CD8-positive, alpha-beta memory T cell (primary cell): ENCODE results near the gene ADAMTS2. TPM values are rescaled to one million over a fixed set of nuclear protein-coding genes. Genes with fewer than 3 reads are reported as not detected.

Experiments
- CTCF ChIA-PET: fragments of 350-600 bp; sonication (Branson Sonifier 250); formaldehyde crosslinking; loops from one replicate; lab custom pipeline; 2021; ENCODE audit warnings: antibody characterized with exemption; lab: Charles Lee
- POLR2A ChIA-PET: fragments of 350-600 bp; sonication (Branson Sonifier 250); formaldehyde crosslinking; loops from one replicate; lab custom pipeline; 2021; ENCODE audit warnings: antibody characterized with exemption; lab: Charles Lee
- DNase-seq, 5 donors: peaks; one replicate each; pipeline versions ENCODE4 v3.0.0 to v3.0.0-alpha.2; 2020 to 2022; ENCODE audit warnings: mixed read lengths in 1 of 5
- H3K27ac ChIP-seq: one replicate; pipeline ENCODE4 v1.7.0; 2013; ENCODE audit warnings: low read depth, mild to moderate bottlenecking, low read length, moderate library complexity
- H3K27me3 ChIP-seq: 2 replicates; pipeline ENCODE4 v1.7.0; 2013; ENCODE audit warnings: low read length, mild to moderate bottlenecking; ENCODE audit not compliant: insufficient read depth, poor library complexity, severe bottlenecking
- H3K36me3 ChIP-seq: 2 replicates; pipeline ENCODE4 v1.7.0; 2013; ENCODE audit warnings: mild to moderate bottlenecking, low read length, moderate library complexity; ENCODE audit not compliant: insufficient read depth
- H3K4me1 ChIP-seq: 2 replicates; pipeline ENCODE4 v1.7.0; 2013; ENCODE audit warnings: mild to moderate bottlenecking, low read length, moderate library complexity; ENCODE audit not compliant: insufficient read depth
- H3K4me3 ChIP-seq: 2 replicates; pipeline ENCODE4 v1.7.0; 2013; ENCODE audit warnings: mild to moderate bottlenecking, low read length
- H3K9me3 ChIP-seq: 2 replicates; pipeline ENCODE4 v1.7.0; 2013; ENCODE audit warnings: mild to moderate bottlenecking, low read length
- H3K27ac Mint-ChIP-seq, 8 donors: one replicate each; pipeline ENCODE4 v1.8.0; 2020 to 2021; ENCODE audit warnings: mixed read lengths in 8 of 8, mild to moderate bottlenecking in 6 of 8, inconsistent platforms in 3 of 8, moderate library complexity in 3 of 8
- H3K27me3 Mint-ChIP-seq, 2 donors: one replicate each; pipeline ENCODE4 v1.8.0; 2020 to 2021; ENCODE audit warnings: mixed read lengths in 2 of 2, mild to moderate bottlenecking in 1 of 2, moderate library complexity in 1 of 2
- H3K36me3 Mint-ChIP-seq, 3 donors: one replicate each; pipeline ENCODE4 v1.8.0; 2020 to 2021; ENCODE audit warnings: mixed read lengths in 3 of 3, inconsistent platforms in 1 of 3, mild to moderate bottlenecking in 1 of 3
- H3K4me1 Mint-ChIP-seq, 3 donors: one replicate each; pipeline ENCODE4 v1.8.0; 2020 to 2021; ENCODE audit warnings: mixed read lengths in 3 of 3, inconsistent platforms in 1 of 3, mild to moderate bottlenecking in 1 of 3
- H3K4me3 Mint-ChIP-seq, 7 donors: one replicate each; pipeline ENCODE4 v1.8.0; 2020 to 2021; ENCODE audit warnings: mixed read lengths in 7 of 7, mild to moderate bottlenecking in 6 of 7, moderate library complexity in 4 of 7, inconsistent platforms in 2 of 7
- H3K9me3 Mint-ChIP-seq, 5 donors: one replicate each; pipeline ENCODE4 v1.8.0; 2020 to 2022; ENCODE audit warnings: mixed read lengths in 5 of 5, mild to moderate bottlenecking in 3 of 5, moderate library complexity in 2 of 5, inconsistent platforms in 1 of 5
- polyA plus RNA-seq: library from polyadenylated mRNA; unstranded; fragments of 300-500 nt; fragmentation: Illumina TruSeq; gene quantifications from one replicate; pipeline ENCODE4 v1.2.3, GENCODE V29; 2021
- total RNA-seq, 2 experiments: library from RNA; stranded (reverse); gene quantifications; one replicate each; pipeline ENCODE4 v1.2.3, GENCODE V29; 2021

The ADAMTS2 gene
- total and polyA plus RNA-seq, 3 experiments from 2014 or later: not detected

- Histone ChIP-seq H3K27ac (no peak overlapping the region), H3K9me3 (no peaks in the 10 kb centered on the region), H3K4me1 (no peaks in the 10 kb centered on the region), H3K27me3 (no peaks in the 10 kb centered on the region), H3K4me3 (no peak overlapping the region), H3K36me3 (no peaks in the 10 kb centered on the region)
- ChIA-PET POLR2A (no interaction called here), CTCF (no interaction called here)
- no peak overlapping the region for H3K27ac Mint-ChIP-seq
- peak in 1 of 5 donors; percentile 16 for DNase-seq
- H3K9me3 Mint-ChIP-seq: no peaks in the 10 kb centered on the region
- H3K4me3 Mint-ChIP-seq: no peak overlapping the region
- peaks cover 7 to 23% of the 10 kb centered on the region in 2 donors for H3K27me3 Mint-ChIP-seq
- no peaks in the 10 kb centered on the region for H3K4me1 Mint-ChIP-seq
- no peaks in the 10 kb centered on the region for H3K36me3 Mint-ChIP-seq
Measured at GRCh38 chr5:179322071-179323025, 22.9 kb downstream of the ADAMTS2 start.

DNA sequence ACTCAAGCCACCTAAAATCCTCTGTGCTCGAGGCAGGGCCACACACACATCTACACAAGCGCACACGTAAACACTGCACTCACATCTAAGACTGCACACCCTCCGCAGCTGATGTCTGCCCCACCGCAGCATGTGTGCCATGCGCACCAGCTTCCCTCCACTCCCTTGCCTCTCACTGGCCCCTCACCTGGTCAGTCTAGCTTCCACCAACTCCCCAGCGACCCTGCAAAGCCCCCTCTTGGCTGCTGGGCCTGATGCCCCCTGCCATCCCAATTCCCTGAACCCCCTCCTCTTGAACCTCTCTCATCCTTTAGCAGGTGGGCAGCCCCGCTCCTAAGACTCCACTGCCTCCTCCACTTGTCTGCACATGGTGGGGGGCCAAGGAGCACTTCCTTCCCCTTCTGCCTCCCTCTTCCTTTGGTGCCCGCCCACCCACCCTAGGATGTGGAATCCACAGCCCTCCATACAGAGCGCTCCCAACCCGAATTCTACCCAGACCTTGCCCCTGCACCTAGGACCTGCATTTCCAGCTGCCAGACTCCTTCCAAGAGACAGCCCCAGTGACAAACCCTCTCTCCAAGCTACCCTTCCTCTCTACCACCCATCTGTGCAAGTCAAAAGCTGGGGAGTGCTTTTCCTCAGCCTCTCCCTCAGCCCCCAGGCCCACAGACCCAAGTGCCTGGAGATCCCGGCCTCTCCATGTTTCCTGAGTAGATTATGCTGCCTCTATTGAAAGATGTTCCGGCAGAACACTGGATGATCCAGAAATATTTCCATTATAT, 23.9 kb downstream of the ADAMTS2 start:
- H3K4me1 ChIP-seq: no peaks in the 10 kb centered on the region
- Mint-ChIP-seq H3K4me1 (no peaks in the 10 kb centered on the region), H3K36me3 (no peaks in the 10 kb centered on the region), H3K27ac (peak overlapping the region in 1 of 8 donors; percentile 60), H3K4me3 (no peak overlapping the region), H3K9me3 (no peaks in the 10 kb centered on the region), H3K27me3 (peaks cover 7 to 16% of the 10 kb centered on the region in 2 donors)
- ChIA-PET POLR2A (no interaction called here), CTCF (no interaction called here)
- no peaks in the 10 kb centered on the region for H3K9me3 ChIP-seq
- DNase-seq: peak in 1 of 5 donors; percentile 12
- H3K4me3 ChIP-seq: no peak overlapping the region
- H3K36me3 ChIP-seq: no peaks in the 10 kb centered on the region
- no peaks in the 10 kb centered on the region for H3K27me3 ChIP-seq
- no peak overlapping the region for H3K27ac ChIP-seq

GRCh38 chr5:179319741-179320281, 25.4 kb downstream of the ADAMTS2 start:
- Histone ChIP-seq H3K36me3 (no peaks in the 10 kb centered on the region), H3K9me3 (no peaks in the 10 kb centered on the region), H3K27me3 (no peaks in the 10 kb centered on the region), H3K4me3 (no peak overlapping the region), H3K4me1 (no peaks in the 10 kb centered on the region), H3K27ac (no peak overlapping the region)
- H3K4me1 Mint-ChIP-seq: no peaks in the 10 kb centered on the region
- no peak overlapping the region for H3K4me3 Mint-ChIP-seq
- CTCF ChIA-PET: no interaction called here
- POLR2A ChIA-PET: no interaction called here
- DNase-seq: peak in 1 of 5 donors; percentile 13
- H3K27ac Mint-ChIP-seq: no peak overlapping the region
- H3K36me3 Mint-ChIP-seq: no peaks in the 10 kb centered on the region
- H3K27me3 Mint-ChIP-seq: peaks cover 10 to 20% of the 10 kb centered on the region in 2 donors
- no peaks in the 10 kb centered on the region for H3K9me3 Mint-ChIP-seq

- no peak overlapping the region for H3K4me3 Mint-ChIP-seq
- Histone ChIP-seq H3K4me3 (no peak overlapping the region), H3K27ac (no peak overlapping the region), H3K9me3 (no peaks in the 10 kb centered on the region), H3K27me3 (no peaks in the 10 kb centered on the region), H3K4me1 (no peaks in the 10 kb centered on the region), H3K36me3 (no peaks in the 10 kb centered on the region)
- peaks cover 0 to 2% (median 0%) of the 10 kb centered on the region in 5 donors for H3K9me3 Mint-ChIP-seq
- peak in 1 of 5 donors; percentile 12 for DNase-seq
- H3K27me3 Mint-ChIP-seq: peaks cover 13 to 21% of the 10 kb centered on the region in 2 donors
- ChIA-PET POLR2A (no interaction called here), CTCF (no interaction called here)
- no peaks in the 10 kb centered on the region for H3K4me1 Mint-ChIP-seq
- H3K27ac Mint-ChIP-seq: peak overlapping the region in 1 of 8 donors; percentile 2
- H3K36me3 Mint-ChIP-seq: no peaks in the 10 kb centered on the region
Measured at GRCh38 chr5:179319123-179319522, 26.1 kb downstream of the ADAMTS2 start.

DNA sequence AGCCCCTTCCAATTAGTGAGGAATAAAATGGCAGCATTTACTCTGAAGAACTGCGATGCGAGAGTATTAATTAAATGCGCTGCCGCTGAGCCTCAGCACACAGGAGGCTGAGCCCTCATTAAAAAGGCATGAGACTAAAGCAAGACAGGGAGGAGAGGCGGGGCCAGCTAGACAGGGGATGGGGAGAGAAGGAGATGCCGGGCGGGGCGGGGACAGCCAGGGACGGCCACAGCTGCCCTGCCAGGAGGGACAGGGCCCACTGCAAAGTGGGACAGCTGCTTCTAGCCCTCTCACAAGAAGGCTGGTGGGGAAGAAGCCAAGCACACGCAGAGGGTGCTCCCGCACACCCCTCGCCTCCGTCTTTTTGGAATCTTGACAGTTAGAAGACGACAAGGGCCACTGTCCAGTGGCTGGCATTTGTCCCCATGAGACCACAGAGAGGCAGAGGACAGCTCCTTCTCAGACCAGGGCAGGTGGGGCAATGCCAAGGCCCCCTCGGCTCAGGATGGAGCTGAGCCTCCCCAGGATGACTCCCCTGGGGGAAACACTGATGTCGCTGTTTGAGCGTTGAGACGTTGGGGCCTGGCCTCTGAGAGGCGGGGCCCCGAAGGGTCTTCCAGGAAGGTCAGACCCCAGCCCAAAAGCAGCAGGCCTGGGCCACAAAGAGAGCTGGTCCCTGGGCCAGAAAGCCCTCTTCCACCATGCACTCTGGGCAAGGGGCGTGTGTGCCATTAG, 26.9 kb downstream of the ADAMTS2 start:
- peak in 1 of 5 donors; percentile 17 for DNase-seq
- H3K9me3 Mint-ChIP-seq: peaks cover 0 to 2% (median 0%) of the 10 kb centered on the region in 5 donors
- no peaks in the 10 kb centered on the region for H3K4me1 Mint-ChIP-seq
- no peaks in the 10 kb centered on the region for H3K27me3 ChIP-seq
- no peak overlapping the region for H3K4me3 Mint-ChIP-seq
- peaks cover 13 to 16% of the 10 kb centered on the region in 2 donors for H3K27me3 Mint-ChIP-seq
- no peaks in the 10 kb centered on the region for H3K36me3 ChIP-seq
- ChIA-PET CTCF (no interaction called here), POLR2A (no interaction called here)
- H3K4me1 ChIP-seq: no peaks in the 10 kb centered on the region
- no peak overlapping the region for H3K4me3 ChIP-seq
- no peaks in the 10 kb centered on the region for H3K36me3 Mint-ChIP-seq
- no peak overlapping the region for H3K27ac ChIP-seq
- no peak overlapping the region for H3K27ac Mint-ChIP-seq
- H3K9me3 ChIP-seq: no peaks in the 10 kb centered on the region

DNA sequence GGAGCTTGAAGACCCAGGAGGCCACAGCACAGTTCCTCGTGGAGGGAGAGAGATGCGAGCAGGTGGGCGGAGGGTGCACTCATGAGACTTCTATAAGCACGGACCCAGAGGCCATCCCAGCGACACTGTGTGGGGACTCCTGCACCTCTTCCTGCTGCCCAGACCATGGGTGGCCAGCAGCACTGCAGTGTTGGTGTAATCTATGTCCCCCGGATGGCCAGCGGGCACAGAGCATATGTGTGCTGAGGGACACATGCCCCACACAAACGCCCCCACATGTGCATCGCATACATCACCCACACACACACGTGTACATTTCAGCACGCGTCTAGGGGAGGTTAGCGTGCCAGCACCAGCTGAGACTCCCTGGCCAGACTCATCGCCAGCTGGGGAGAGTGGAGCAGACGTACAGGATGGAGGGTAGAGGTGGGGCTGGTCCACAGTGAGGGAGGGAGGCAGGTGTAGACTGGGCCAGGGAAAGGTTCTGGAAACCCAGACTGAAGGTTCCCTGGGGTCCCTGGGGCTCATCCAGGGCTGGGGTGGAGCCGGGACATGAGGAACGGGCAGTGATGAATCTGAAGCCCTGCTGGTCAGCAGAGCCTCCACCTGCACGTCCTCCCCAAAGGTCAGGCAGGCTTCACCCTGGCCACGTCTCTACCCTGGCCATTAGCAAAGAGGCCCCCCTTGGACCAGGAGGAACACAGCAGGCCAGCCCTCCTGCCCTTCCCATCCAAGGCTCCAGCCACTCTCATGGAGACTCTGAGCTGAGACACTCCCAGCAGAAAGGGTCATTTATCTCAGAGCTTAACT, 27.6 kb downstream of the ADAMTS2 start:
- Histone ChIP-seq H3K4me3 (no peak overlapping the region), H3K27ac (no peak overlapping the region), H3K4me1 (no peaks in the 10 kb centered on the region), H3K27me3 (no peaks in the 10 kb centered on the region), H3K36me3 (no peaks in the 10 kb centered on the region), H3K9me3 (no peaks in the 10 kb centered on the region)
- Mint-ChIP-seq H3K4me1 (no peaks in the 10 kb centered on the region), H3K4me3 (no peak overlapping the region), H3K27me3 (peaks cover 13 to 16% of the 10 kb centered on the region in 2 donors), H3K9me3 (peaks cover 0 to 2% (median 0%) of the 10 kb centered on the region in 5 donors), H3K27ac (no peak overlapping the region), H3K36me3 (no peaks in the 10 kb centered on the region)
- peak in 1 of 5 donors; percentile 11 for DNase-seq
- POLR2A ChIA-PET: no interaction called here
- CTCF ChIA-PET: no interaction called here

GRCh38 chr5:179316982-179317381, 28.3 kb downstream of the ADAMTS2 start:
- no peaks in the 10 kb centered on the region for H3K36me3 ChIP-seq
- POLR2A ChIA-PET: no interaction called here
- H3K4me1 ChIP-seq: no peaks in the 10 kb centered on the region
- Mint-ChIP-seq H3K9me3 (peaks cover 0 to 2% (median 0%) of the 10 kb centered on the region in 5 donors), H3K27me3 (peaks cover 11 to 15% of the 10 kb centered on the region in 2 donors), H3K4me1 (no peaks in the 10 kb centered on the region), H3K4me3 (no peak overlapping the region), H3K27ac (no peak overlapping the region), H3K36me3 (no peaks in the 10 kb centered on the region)
- DNase-seq: no peak
- no peaks in the 10 kb centered on the region for H3K27me3 ChIP-seq
- no peaks in the 10 kb centered on the region for H3K9me3 ChIP-seq
- no peak overlapping the region for H3K4me3 ChIP-seq
- CTCF ChIA-PET: no interaction called here
- no peak overlapping the region for H3K27ac ChIP-seq
